Inflammatory macrophage treated with lipopolysaccharide for 1 hour (primary cell): ENCODE results near the gene CCT8.

ENCODE experiments used
- DNase-seq, 2 donors: peaks; one replicate each; pipeline ENCODE4 v3.0.0-alpha.2; 2020 to 2022

CCT8 gene

GRCh38 chr21:29077651-29078090 is 4.2 kb upstream of the CCT8 start:
- DNase-seq = no peak

- DNase-seq = peak in 1 of 2 donors; percentile 55
Observed at GRCh38 chr21:29076731-29077640, 3.5 kb upstream of the CCT8 start.

- DNase-seq = no peak
Observed at GRCh38 chr21:29075706-29076466, 2.4 kb upstream of the CCT8 start.

GRCh38 chr21:29074783-29075182 is 1.3 kb upstream of the CCT8 start:
- DNase-seq = no peak

GRCh38 chr21:29074007-29074376 is 544 bp upstream of the CCT8 start:
- no peak for DNase-seq

- DNase-seq = peak in 1 of 2 donors; percentile 51
Observed at GRCh38 chr21:29072873-29073221, 601 bp downstream of the CCT8 start.

GRCh38 chr21:29064850-29065481 is 8.5 kb downstream of the CCT8 start:
- DNase-seq = peak; percentile 78 to 83

GRCh38 chr21:29056538-29057050 is 16.9 kb downstream of the CCT8 start:
- DNase-seq = no peak

- DNase-seq = no peak
Observed at GRCh38 chr21:29056005-29056404, 17.4 kb downstream of the CCT8 start.

GRCh38 chr21:29055080-29055479 is 18.4 kb downstream of the CCT8 start:
- no peak for DNase-seq

GRCh38 chr21:29053656-29054055 is 19.8 kb downstream of the CCT8 start:
- no peak for DNase-seq

- no peak for DNase-seq
Observed at GRCh38 chr21:29053011-29053553, 20.4 kb downstream of the CCT8 start.

GRCh38 chr21:29052224-29052623 is 21.2 kb downstream of the CCT8 start:
- DNase-seq = no peak

GRCh38 chr21:29034678-29035077 is 38.8 kb downstream of the CCT8 start:
- DNase-seq = no peak

GRCh38 chr21:29033871-29034270 is 39.6 kb downstream of the CCT8 start:
- no peak for DNase-seq

- DNase-seq = no peak
Observed at GRCh38 chr21:29033301-29033700, 40.1 kb downstream of the CCT8 start.

GRCh38 chr21:29030909-29031308 is 42.5 kb downstream of the CCT8 start:
- DNase-seq = no peak

- DNase-seq = no peak
Observed at GRCh38 chr21:29029524-29029923, 43.9 kb downstream of the CCT8 start.

- DNase-seq = peak; percentile 7 to 16
Observed at GRCh38 chr21:29025328-29025713, 48.1 kb downstream of the CCT8 start.

GRCh38 chr21:29024474-29025327 is 48.7 kb downstream of the CCT8 start, which contains the start of gene USP16:
TSS of gene USP16 (plus strand) at chr21:29024668. CDS start at chr21:29027914, 3,246 bp downstream.
- peak; percentile 97 to 99 for DNase-seq

GRCh38 chr21:29022166-29022565 is 51.3 kb downstream of the CCT8 start:
- no peak for DNase-seq

GRCh38 chr21:29018540-29018939 is 54.9 kb downstream of the CCT8 start:
- peak in 1 of 2 donors; percentile 13 for DNase-seq
